H9 (cell line): ENCODE data around the gene GSN. TPM values are rescaled to one million over a fixed set of nuclear protein-coding genes. Genes with fewer than 3 reads are reported as not detected.

Experiments used
- DNase-seq: peaks from one replicate; pipeline ENCODE4 v3.0.0-alpha.2; 2017
- H2AFZ ChIP-seq: one replicate; pipeline ENCODE4 v1.6.1; 2013; ENCODE audit warnings: mild to moderate bottlenecking, low read length, control low read depth, moderate library complexity
- H2AK5ac ChIP-seq: 2 replicates; pipeline ENCODE4 v1.6.1; 2013; ENCODE audit warnings: low read length, control low read depth, mixed read lengths; ENCODE audit not compliant: insufficient read length
- H2BK120ac ChIP-seq: one replicate; pipeline ENCODE4 v1.6.1; 2013; ENCODE audit warnings: low read depth, mild to moderate bottlenecking, low read length, control low read depth, inconsistent platforms; ENCODE audit not compliant: poor library complexity, severe bottlenecking
- H2BK12ac ChIP-seq: 2 replicates; pipeline ENCODE4 v1.6.1; 2013; ENCODE audit warnings: low read length, control low read depth, mixed read lengths, low read depth; ENCODE audit not compliant: insufficient read length
- H2BK15ac ChIP-seq: 2 replicates; pipeline ENCODE4 v1.6.1; 2013; ENCODE audit warnings: low read depth, low read length, control low read depth
- H2BK20ac ChIP-seq: one replicate; pipeline ENCODE4 v1.6.1; 2013; ENCODE audit warnings: low read depth, mild to moderate bottlenecking, low read length, control low read depth, inconsistent platforms; ENCODE audit not compliant: poor library complexity, severe bottlenecking
- H2BK5ac ChIP-seq: 2 replicates; pipeline ENCODE4 v1.6.1; 2013; ENCODE audit warnings: low read length, control low read depth, mixed read lengths; ENCODE audit not compliant: insufficient read length
- H3K14ac ChIP-seq: 2 replicates; pipeline ENCODE4 v1.6.1; 2013; ENCODE audit warnings: low read length, control low read depth; ENCODE audit not compliant: insufficient read depth
- H3K18ac ChIP-seq: 2 replicates; pipeline ENCODE4 v1.6.1; 2013; ENCODE audit warnings: low read depth, mild to moderate bottlenecking, mixed read lengths, low read length, control low read depth; ENCODE audit not compliant: insufficient read length
- H3K23ac ChIP-seq: 2 replicates; pipeline ENCODE4 v1.6.1; 2013; ENCODE audit warnings: low read length, control low read depth, mixed read lengths, low read depth; ENCODE audit not compliant: insufficient read length
- H3K23me2 ChIP-seq: 2 replicates; pipeline ENCODE4 v1.6.1; 2013; ENCODE audit warnings: low read depth, mild to moderate bottlenecking, mixed read lengths, low read length, control low read depth; ENCODE audit not compliant: insufficient read length, poor library complexity, severe bottlenecking
- H3K27ac ChIP-seq: 2 replicates; pipeline ENCODE4 v1.5.1; 2013; ENCODE audit warnings: low read length, control low read depth, mixed read lengths, low read depth; ENCODE audit not compliant: insufficient read length
- H3K27me3 ChIP-seq: 2 replicates; pipeline ENCODE4 v1.6.1; 2013; ENCODE audit warnings: low read length, control low read depth, inconsistent platforms; ENCODE audit not compliant: insufficient read depth
- H3K4ac ChIP-seq: 2 replicates; pipeline ENCODE4 v1.6.1; 2013; ENCODE audit warnings: low read depth, mild to moderate bottlenecking, control low read depth, inconsistent platforms, low read length, moderate library complexity
- H3K4me1 ChIP-seq: 2 replicates; pipeline ENCODE4 v1.6.1; 2013; ENCODE audit warnings: low read length, control low read depth, inconsistent platforms; ENCODE audit not compliant: insufficient read depth
- H3K4me2 ChIP-seq: 2 replicates; pipeline ENCODE4 v1.6.1; 2013; ENCODE audit warnings: low read length, control low read depth, mixed read lengths; ENCODE audit not compliant: insufficient read length, insufficient read depth
- H3K56ac ChIP-seq: 2 replicates; pipeline ENCODE4 v1.6.1; 2013; ENCODE audit warnings: low read depth, mild to moderate bottlenecking, mixed read lengths, low read length, control low read depth; ENCODE audit not compliant: insufficient read length
- H3K79me1 ChIP-seq: 2 replicates; pipeline ENCODE4 v1.6.1; 2013; ENCODE audit warnings: low read depth, mild to moderate bottlenecking, moderate library complexity, low read length, control low read depth, inconsistent platforms; ENCODE audit not compliant: insufficient read depth, poor library complexity, severe bottlenecking
- H3K79me2 ChIP-seq: 2 replicates; pipeline ENCODE4 v1.6.1; 2013; ENCODE audit warnings: low read length, control low read depth, inconsistent platforms; ENCODE audit not compliant: insufficient read depth
- H3K9ac ChIP-seq: 2 replicates; pipeline ENCODE4 v1.6.1; 2013; ENCODE audit warnings: low read length, control low read depth, mixed read lengths; ENCODE audit not compliant: insufficient read length; ENCODE audit errors: extremely low read depth
- H3K9me3 ChIP-seq: one replicate; pipeline ENCODE4 v1.6.1; 2013; ENCODE audit warnings: low read depth, low read length, inconsistent platforms; ENCODE audit not compliant: control insufficient read depth
- H3T11ph ChIP-seq: one replicate; pipeline ENCODE4 v1.6.1; 2013; ENCODE audit warnings: mild to moderate bottlenecking, low read length, control low read depth, inconsistent platforms
- H4K20me1 ChIP-seq: one replicate; pipeline ENCODE4 v1.6.1; 2013; ENCODE audit not compliant: control insufficient read depth, insufficient read length, insufficient read depth
- H4K5ac ChIP-seq: 2 replicates; pipeline ENCODE4 v1.6.1; 2013; ENCODE audit warnings: low read depth, mild to moderate bottlenecking, mixed read lengths, low read length, control low read depth; ENCODE audit not compliant: insufficient read length
- H4K8ac ChIP-seq: replicated peaks from 2 replicates; pipeline ENCODE4 v1.6.1; 2013; ENCODE audit warnings: low read length, control low read depth, mixed read lengths, low read depth; ENCODE audit not compliant: insufficient read length
- H4K91ac ChIP-seq: 2 replicates; pipeline ENCODE4 v1.6.1; 2013; ENCODE audit warnings: low read depth, mild to moderate bottlenecking, moderate library complexity, mixed read lengths, low read length, control low read depth; ENCODE audit not compliant: insufficient read length
- H3K27ac Mint-ChIP-seq, 3 experiments: 2 replicates in 2 of 3; 3 replicates in 1 of 3; pipeline ENCODE4 v1.8.0; 2020 to 2021; ENCODE audit warnings: mixed read lengths in 3 of 3, mild to moderate bottlenecking in 1 of 3, moderate library complexity in 1 of 3
- H3K27me3 Mint-ChIP-seq: 2 replicates; pipeline ENCODE4 v1.8.0; 2021; ENCODE audit warnings: low read depth, mild to moderate bottlenecking, moderate library complexity, mixed read lengths
- H3K36me3 Mint-ChIP-seq, 3 experiments: 2 replicates in 2 of 3; 3 replicates in 1 of 3; pipeline ENCODE4 v1.8.0; 2020 to 2021; ENCODE audit warnings: low read depth in 3 of 3, mixed read lengths in 3 of 3; ENCODE audit not compliant: insufficient read depth in 1 of 3
- H3K4me1 Mint-ChIP-seq, 2 experiments: 2 replicates each; pipeline ENCODE4 v1.8.0; 2020; ENCODE audit warnings: mixed read lengths in 2 of 2
- H3K4me3 Mint-ChIP-seq, 2 experiments: 2 replicates in 1 of 2; 3 replicates in 1 of 2; pipeline ENCODE4 v1.8.0; 2020 to 2021; ENCODE audit warnings: mild to moderate bottlenecking in 2 of 2, mixed read lengths in 2 of 2, moderate library complexity in 1 of 2
- H3K9me3 Mint-ChIP-seq, 2 experiments: 2 replicates in 1 of 2; 3 replicates in 1 of 2; pipeline ENCODE4 v1.8.0; 2020; ENCODE audit warnings: mild to moderate bottlenecking in 2 of 2, mixed read lengths in 2 of 2, moderate library complexity in 1 of 2
- CTCF ChIP-seq: fragments of 200-600 bp; sonication (generic); conservative IDR thresholded peaks from 3 replicates; pipeline ENCODE4 v1.8.0; 2021; ENCODE audit warnings: antibody characterized with exemption, mild to moderate bottlenecking
- WGBS: extraction: QIAGEN DNeasy Blood & Tissue Kit; methylation state at CpG from one replicate; pipeline ENCODE4 v1.1.7; 2013; ENCODE audit warnings: missing lambda C conversion rate, low lambda C conversion rate, mixed read lengths; ENCODE audit not compliant: insufficient read length; ENCODE audit errors: extremely low coverage; 5-methylcytosine and 5-hydroxymethylcytosine counted together
- total RNA-seq: library from RNA; stranded (reverse); gene quantifications from 2 replicates; pipeline ENCODE4 v1.2.1, GENCODE V29; 2021

GSN gene
- total RNA-seq, 1 experiment from 2014 or later = 14.9 TPM

GRCh38 chr9:121305269-121305994, 37.5 kb downstream of the GSN start:
- Histone ChIP-seq H4K5ac (no peak overlapping the region), H3K9me3 (no peaks in the 10 kb centered on the region), H2BK20ac (no peak overlapping the region), H2AFZ (no peak overlapping the region), H3K9ac (no peak overlapping the region), H3K23ac (no peak overlapping the region), H2BK5ac (no peak overlapping the region), H4K8ac (no peak overlapping the region), H3K14ac (no peak overlapping the region; the same call in 1 of the 2 replicates), H3K4me2 (no peak overlapping the region), H4K91ac (no peak overlapping the region), H3K27ac (no peak overlapping the region), H3K4ac (no peak overlapping the region), H4K20me1 (no peaks in the 10 kb centered on the region), H3K56ac (no peak overlapping the region), H3K79me1 (no peaks in the 10 kb centered on the region), H3K23me2 (no peaks in the 10 kb centered on the region), H3K79me2 (no peaks in the 10 kb centered on the region), H2BK120ac (no peak overlapping the region), H3K27me3 (peaks cover 9% of the 10 kb centered on the region; the same call in 1 of the 2 replicates), H2AK5ac (no peak overlapping the region), H3K18ac (no peak overlapping the region), H2BK15ac (no peak overlapping the region), H3K4me1 (no peaks in the 10 kb centered on the region), H2BK12ac (no peak overlapping the region), H3T11ph (no peak overlapping the region)
- no peak for DNase-seq
- H3K27ac Mint-ChIP-seq = no peak overlapping the region
- peaks cover 82% of the 10 kb centered on the region for H3K27me3 Mint-ChIP-seq
- H3K36me3 Mint-ChIP-seq = peaks cover under 1 to 5% (median 2%) of the 10 kb centered on the region in 3 experiments; a peak in 4 of 7 replicates
- H3K4me1 Mint-ChIP-seq = peaks cover 4 to 13% of the 10 kb centered on the region in 2 experiments
- no peak overlapping the region for H3K4me3 Mint-ChIP-seq
- WGBS = no CpG with 5 or more reads among the region's 13 CpGs
- TF ChIP-seq CTCF = no peak
- no peaks in the 10 kb centered on the region; a peak in 1 of 5 replicates for H3K9me3 Mint-ChIP-seq
